ENCODE data around the gene VPS37D.
A peak's percentile ranks its signal among the peaks of the same experiment; 100 is the strongest.

The VPS37D gene

GRCh38 chr7:73698410-73698809 is 30.8 kb downstream of the VPS37D start:
- H3K4me3 ChIP-seq (ENCODE audit: severe bottlenecking), result no peak overlapping the region
- no peak; the same call in 2 of the 3 replicates for ATAC-seq (ENCODE audit: low read depth)
- no peaks in the 10 kb centered on the region for H3K9me3 ChIP-seq (ENCODE audit: severe bottlenecking)
- peaks cover 70% of the 10 kb centered on the region for H3K36me3 ChIP-seq (ENCODE audit: low read depth)
- H3K27me3 ChIP-seq (ENCODE audit: insufficient read depth, poor library complexity, severe bottlenecking), result no peaks in the 10 kb centered on the region
- no peaks in the 10 kb centered on the region for H3K4me1 ChIP-seq (ENCODE audit: insufficient read depth, poor library complexity, severe bottlenecking)
- TF ChIP-seq, protein P1, sequence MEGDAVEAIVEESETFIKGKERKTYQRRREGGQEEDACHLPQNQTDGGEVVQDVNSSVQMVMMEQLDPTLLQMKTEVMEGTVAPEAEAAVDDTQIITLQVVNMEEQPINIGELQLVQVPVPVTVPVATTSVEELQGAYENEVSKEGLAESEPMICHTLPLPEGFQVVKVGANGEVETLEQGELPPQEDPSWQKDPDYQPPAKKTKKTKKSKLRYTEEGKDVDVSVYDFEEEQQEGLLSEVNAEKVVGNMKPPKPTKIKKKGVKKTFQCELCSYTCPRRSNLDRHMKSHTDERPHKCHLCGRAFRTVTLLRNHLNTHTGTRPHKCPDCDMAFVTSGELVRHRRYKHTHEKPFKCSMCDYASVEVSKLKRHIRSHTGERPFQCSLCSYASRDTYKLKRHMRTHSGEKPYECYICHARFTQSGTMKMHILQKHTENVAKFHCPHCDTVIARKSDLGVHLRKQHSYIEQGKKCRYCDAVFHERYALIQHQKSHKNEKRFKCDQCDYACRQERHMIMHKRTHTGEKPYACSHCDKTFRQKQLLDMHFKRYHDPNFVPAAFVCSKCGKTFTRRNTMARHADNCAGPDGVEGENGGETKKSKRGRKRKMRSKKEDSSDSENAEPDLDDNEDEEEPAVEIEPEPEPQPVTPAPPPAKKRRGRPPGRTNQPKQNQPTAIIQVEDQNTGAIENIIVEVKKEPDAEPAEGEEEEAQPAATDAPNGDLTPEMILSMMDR (IDR thresholded peaks at IDR 0.05; ENCODE audit: poor library complexity, severe bottlenecking), result no peak
- H3K27ac ChIP-seq (ENCODE audit: poor library complexity, severe bottlenecking), result no peak overlapping the region
- DNase-seq (ENCODE audit: low spot score), result no peak

DNA sequence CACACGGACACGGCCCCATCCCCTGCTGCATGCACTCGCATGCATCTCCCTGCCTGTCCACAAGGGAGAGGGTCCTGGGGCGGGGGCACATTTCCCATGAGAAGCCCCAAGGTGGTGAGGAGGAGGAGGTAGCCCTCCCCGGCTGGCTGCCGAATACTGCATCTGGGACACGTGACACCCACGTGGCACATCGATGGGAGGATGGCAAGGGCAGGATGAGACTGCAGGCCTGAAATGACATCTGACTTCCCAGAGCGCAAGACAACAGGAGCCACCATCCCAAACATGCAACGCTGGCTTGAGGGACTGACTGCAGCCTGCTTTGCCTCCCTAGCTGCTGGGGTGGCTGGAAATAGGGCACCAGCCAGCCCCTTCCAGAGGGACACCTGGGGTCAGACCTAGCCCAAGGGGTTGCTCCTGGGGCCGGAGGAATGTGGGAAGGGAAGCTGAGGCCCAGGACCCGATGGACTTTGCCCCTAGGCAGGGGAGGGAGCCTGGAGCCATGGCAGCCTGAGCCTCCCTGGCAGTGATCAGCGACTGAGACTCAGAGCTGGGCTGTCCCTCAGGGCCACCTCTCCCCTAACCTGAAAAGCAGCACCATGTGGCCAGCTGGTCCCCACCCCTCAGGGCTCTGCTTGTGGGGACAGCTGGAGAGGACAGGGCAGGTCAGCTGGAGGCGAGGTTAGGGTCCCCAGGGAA is 31.9 kb downstream of the VPS37D start:
- Histone ChIP-seq H3K4me3 (ENCODE audit: severe bottlenecking) (no peak overlapping the region), H3K4me1 (ENCODE audit: insufficient read depth, poor library complexity, severe bottlenecking) (no peaks in the 10 kb centered on the region), H3K36me3 (ENCODE audit: low read depth) (peaks cover 67% of the 10 kb centered on the region), H3K27me3 (ENCODE audit: insufficient read depth, poor library complexity, severe bottlenecking) (no peaks in the 10 kb centered on the region), H3K9me3 (ENCODE audit: severe bottlenecking) (no peaks in the 10 kb centered on the region), H3K27ac (ENCODE audit: poor library complexity, severe bottlenecking) (no peak overlapping the region)
- TF ChIP-seq, protein P1 (IDR thresholded peaks at IDR 0.05; ENCODE audit: poor library complexity, severe bottlenecking), result no peak
- DNase-seq (ENCODE audit: low spot score), result no peak
- no peak; the same call in 2 of the 3 replicates for ATAC-seq (ENCODE audit: low read depth)

DNA sequence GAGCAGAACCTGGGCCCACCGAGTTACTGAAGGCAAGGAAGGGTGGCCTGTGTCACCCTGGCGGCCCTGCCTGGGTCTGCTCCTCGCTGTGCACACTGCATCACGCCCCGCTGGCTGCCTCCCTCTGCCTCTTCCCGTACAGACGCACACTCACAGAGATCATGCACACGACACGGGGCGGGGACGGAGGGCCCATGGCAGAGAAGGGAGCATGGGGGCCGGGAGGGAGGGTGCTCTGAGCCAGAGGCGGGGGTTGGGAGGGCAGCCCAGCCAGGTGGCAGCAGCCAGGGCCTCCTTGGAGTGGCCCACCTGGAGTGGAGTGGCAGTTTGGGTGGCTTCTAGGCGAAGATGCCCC is 32.4 kb downstream of the VPS37D start:
- ATAC-seq (ENCODE audit: low read depth), result no peak
- H3K4me1 ChIP-seq (ENCODE audit: insufficient read depth, poor library complexity, severe bottlenecking), result peaks cover under 1% of the 10 kb centered on the region
- no peaks in the 10 kb centered on the region for H3K27me3 ChIP-seq (ENCODE audit: insufficient read depth, poor library complexity, severe bottlenecking)
- no peak overlapping the region for H3K27ac ChIP-seq (ENCODE audit: poor library complexity, severe bottlenecking)
- H3K36me3 ChIP-seq (ENCODE audit: low read depth), result peaks cover 65% of the 10 kb centered on the region
- H3K9me3 ChIP-seq (ENCODE audit: severe bottlenecking), result no peaks in the 10 kb centered on the region
- no peak for DNase-seq (ENCODE audit: low spot score)
- no peak overlapping the region for H3K4me3 ChIP-seq (ENCODE audit: severe bottlenecking)
- TF ChIP-seq, protein P1 (IDR thresholded peaks at IDR 0.05; ENCODE audit: poor library complexity, severe bottlenecking), result no peak

DNA sequence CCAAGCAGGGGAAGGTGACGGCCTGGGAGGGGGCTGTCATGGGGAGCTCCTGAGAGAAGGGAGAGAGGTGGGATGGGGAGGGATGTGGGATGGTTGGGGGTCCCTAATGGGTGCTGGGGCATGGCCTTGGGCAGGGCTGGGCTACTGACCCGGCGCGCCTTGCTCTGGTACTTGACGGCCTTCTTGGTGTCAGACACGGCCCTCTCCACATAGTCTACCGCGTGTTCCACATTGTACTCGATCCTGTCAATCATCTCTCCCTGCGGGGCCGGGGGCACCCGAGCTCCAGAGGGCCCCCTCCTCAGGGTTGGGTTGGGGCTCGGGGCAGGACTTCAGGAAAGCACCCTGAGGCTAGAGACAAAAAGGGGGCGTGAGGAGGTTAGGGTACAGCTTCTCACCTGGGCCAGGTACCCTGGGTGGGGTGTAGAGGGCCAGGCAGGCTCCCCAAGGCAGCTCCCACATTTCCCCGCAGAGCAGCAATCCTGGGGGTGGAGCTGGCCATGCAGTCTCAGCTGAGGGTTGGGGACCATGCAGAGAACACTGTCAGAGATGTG is 33.0 kb downstream of the VPS37D start:
- Histone ChIP-seq H3K4me1 (ENCODE audit: insufficient read depth, poor library complexity, severe bottlenecking) (peaks cover 6% of the 10 kb centered on the region), H3K27me3 (ENCODE audit: insufficient read depth, poor library complexity, severe bottlenecking) (no peaks in the 10 kb centered on the region), H3K4me3 (ENCODE audit: severe bottlenecking) (no peak overlapping the region), H3K9me3 (ENCODE audit: severe bottlenecking) (no peaks in the 10 kb centered on the region), H3K27ac (ENCODE audit: poor library complexity, severe bottlenecking) (no peak overlapping the region), H3K36me3 (ENCODE audit: low read depth) (peaks cover 60% of the 10 kb centered on the region)
- DNase-seq (ENCODE audit: low spot score), result no peak
- no peak for ATAC-seq (ENCODE audit: low read depth)
- TF ChIP-seq, protein P1 (IDR thresholded peaks at IDR 0.05; ENCODE audit: poor library complexity, severe bottlenecking), result no peak

- Histone ChIP-seq H3K4me3 (ENCODE audit: severe bottlenecking) (no peak overlapping the region), H3K36me3 (ENCODE audit: low read depth) (peaks cover 53% of the 10 kb centered on the region), H3K9me3 (ENCODE audit: severe bottlenecking) (no peaks in the 10 kb centered on the region), H3K27me3 (ENCODE audit: insufficient read depth, poor library complexity, severe bottlenecking) (no peaks in the 10 kb centered on the region), H3K27ac (ENCODE audit: poor library complexity, severe bottlenecking) (no peak overlapping the region), H3K4me1 (ENCODE audit: insufficient read depth, poor library complexity, severe bottlenecking) (peaks cover 15% of the 10 kb centered on the region)
- ATAC-seq (ENCODE audit: low read depth) (no peak), DNase-seq (ENCODE audit: low spot score) (no peak)
- TF ChIP-seq, protein P1 (IDR thresholded peaks at IDR 0.05; ENCODE audit: poor library complexity, severe bottlenecking), result peak; percentile 71
Measured at GRCh38 chr7:73701357-73701995, 33.8 kb downstream of the VPS37D start.
